ENCODE measurements around the gene NEGR1. TPM values are rescaled to one million over a fixed set of nuclear protein-coding genes. Genes with fewer than 3 reads are reported as not detected.

The NEGR1 gene
- total and polyA plus RNA-seq, 2 experiments from 2014 or later, result 0.57 to 0.94 TPM

DNA sequence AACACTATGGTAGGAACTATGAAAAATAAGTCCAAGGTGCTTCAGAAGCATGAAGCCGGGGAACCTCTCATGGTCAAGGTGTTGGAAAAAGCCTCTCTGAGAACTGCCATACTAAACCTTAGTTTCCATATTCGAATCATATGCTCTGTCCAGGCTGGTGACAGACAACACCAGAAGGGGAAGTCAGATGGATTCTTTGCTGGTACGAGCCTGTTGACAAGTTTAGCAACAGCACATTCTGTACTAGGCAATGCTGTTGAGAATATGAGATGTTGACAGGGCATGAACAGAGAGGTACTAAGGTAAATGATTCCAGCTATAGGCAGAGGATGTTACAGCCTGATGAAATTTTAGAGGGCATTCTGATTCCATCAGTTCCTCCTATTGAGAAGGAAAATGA is 740.2 kb downstream of the NEGR1 start:
- Histone ChIP-seq H3K36me3 (ENCODE audit: insufficient read depth) (no peaks in the 10 kb centered on the region), H3K79me2 (replicated peaks; ENCODE audit: insufficient read depth) (no peaks in the 10 kb centered on the region), H3K9me2 (ENCODE audit: insufficient read depth) (no peaks in the 10 kb centered on the region), H3K4me3 (no peak overlapping the region), H3K27ac (ENCODE audit: low read depth) (no peak overlapping the region), H3F3A (replicated peaks; ENCODE audit: low read depth) (no peaks in the 10 kb centered on the region), H3K4me2 (no peak overlapping the region), H2AFZ (no peak overlapping the region), H3K27me3 (ENCODE audit: insufficient read depth) (no peaks in the 10 kb centered on the region), H3K4me1 (ENCODE audit: insufficient read depth) (no peaks in the 10 kb centered on the region), H4K20me1 (replicated peaks; ENCODE audit: insufficient read depth) (no peaks in the 10 kb centered on the region)
- Mint-ChIP-seq H3K36me3 (ENCODE audit: low read depth) (no peaks in the 10 kb centered on the region), H3K4me1 (no peaks in the 10 kb centered on the region), H3K27ac (no peak overlapping the region), H3K9me3 (no peaks in the 10 kb centered on the region), H3K27me3 (ENCODE audit: insufficient read depth, low read depth, poor library complexity) (no peaks in the 10 kb centered on the region), H3K4me3 (no peak overlapping the region)
- no peak for DNase-seq (ENCODE audit: low spot score)
- ATAC-seq, result no peak
- no peak for TF ChIP-seq EZH2 (IDR thresholded peaks at IDR 0.05; ENCODE audit: low read depth, unreplicated experiment)
- TF ChIP-seq STAT1 (IDR thresholded peaks at IDR 0.05; ENCODE audit: unreplicated experiment), result no peak
- TF ChIP-seq, protein P1, sequence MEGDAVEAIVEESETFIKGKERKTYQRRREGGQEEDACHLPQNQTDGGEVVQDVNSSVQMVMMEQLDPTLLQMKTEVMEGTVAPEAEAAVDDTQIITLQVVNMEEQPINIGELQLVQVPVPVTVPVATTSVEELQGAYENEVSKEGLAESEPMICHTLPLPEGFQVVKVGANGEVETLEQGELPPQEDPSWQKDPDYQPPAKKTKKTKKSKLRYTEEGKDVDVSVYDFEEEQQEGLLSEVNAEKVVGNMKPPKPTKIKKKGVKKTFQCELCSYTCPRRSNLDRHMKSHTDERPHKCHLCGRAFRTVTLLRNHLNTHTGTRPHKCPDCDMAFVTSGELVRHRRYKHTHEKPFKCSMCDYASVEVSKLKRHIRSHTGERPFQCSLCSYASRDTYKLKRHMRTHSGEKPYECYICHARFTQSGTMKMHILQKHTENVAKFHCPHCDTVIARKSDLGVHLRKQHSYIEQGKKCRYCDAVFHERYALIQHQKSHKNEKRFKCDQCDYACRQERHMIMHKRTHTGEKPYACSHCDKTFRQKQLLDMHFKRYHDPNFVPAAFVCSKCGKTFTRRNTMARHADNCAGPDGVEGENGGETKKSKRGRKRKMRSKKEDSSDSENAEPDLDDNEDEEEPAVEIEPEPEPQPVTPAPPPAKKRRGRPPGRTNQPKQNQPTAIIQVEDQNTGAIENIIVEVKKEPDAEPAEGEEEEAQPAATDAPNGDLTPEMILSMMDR (conservative IDR thresholded peaks at IDR 0.05; ENCODE audit: low read depth in 2 of 2), result no peak
- TF ChIP-seq, protein P2, sequence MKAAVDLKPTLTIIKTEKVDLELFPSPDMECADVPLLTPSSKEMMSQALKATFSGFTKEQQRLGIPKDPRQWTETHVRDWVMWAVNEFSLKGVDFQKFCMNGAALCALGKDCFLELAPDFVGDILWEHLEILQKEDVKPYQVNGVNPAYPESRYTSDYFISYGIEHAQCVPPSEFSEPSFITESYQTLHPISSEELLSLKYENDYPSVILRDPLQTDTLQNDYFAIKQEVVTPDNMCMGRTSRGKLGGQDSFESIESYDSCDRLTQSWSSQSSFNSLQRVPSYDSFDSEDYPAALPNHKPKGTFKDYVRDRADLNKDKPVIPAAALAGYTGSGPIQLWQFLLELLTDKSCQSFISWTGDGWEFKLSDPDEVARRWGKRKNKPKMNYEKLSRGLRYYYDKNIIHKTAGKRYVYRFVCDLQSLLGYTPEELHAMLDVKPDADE (IDR thresholded peaks at IDR 0.05), result no peak
- TF ChIP-seq, protein P3, sequence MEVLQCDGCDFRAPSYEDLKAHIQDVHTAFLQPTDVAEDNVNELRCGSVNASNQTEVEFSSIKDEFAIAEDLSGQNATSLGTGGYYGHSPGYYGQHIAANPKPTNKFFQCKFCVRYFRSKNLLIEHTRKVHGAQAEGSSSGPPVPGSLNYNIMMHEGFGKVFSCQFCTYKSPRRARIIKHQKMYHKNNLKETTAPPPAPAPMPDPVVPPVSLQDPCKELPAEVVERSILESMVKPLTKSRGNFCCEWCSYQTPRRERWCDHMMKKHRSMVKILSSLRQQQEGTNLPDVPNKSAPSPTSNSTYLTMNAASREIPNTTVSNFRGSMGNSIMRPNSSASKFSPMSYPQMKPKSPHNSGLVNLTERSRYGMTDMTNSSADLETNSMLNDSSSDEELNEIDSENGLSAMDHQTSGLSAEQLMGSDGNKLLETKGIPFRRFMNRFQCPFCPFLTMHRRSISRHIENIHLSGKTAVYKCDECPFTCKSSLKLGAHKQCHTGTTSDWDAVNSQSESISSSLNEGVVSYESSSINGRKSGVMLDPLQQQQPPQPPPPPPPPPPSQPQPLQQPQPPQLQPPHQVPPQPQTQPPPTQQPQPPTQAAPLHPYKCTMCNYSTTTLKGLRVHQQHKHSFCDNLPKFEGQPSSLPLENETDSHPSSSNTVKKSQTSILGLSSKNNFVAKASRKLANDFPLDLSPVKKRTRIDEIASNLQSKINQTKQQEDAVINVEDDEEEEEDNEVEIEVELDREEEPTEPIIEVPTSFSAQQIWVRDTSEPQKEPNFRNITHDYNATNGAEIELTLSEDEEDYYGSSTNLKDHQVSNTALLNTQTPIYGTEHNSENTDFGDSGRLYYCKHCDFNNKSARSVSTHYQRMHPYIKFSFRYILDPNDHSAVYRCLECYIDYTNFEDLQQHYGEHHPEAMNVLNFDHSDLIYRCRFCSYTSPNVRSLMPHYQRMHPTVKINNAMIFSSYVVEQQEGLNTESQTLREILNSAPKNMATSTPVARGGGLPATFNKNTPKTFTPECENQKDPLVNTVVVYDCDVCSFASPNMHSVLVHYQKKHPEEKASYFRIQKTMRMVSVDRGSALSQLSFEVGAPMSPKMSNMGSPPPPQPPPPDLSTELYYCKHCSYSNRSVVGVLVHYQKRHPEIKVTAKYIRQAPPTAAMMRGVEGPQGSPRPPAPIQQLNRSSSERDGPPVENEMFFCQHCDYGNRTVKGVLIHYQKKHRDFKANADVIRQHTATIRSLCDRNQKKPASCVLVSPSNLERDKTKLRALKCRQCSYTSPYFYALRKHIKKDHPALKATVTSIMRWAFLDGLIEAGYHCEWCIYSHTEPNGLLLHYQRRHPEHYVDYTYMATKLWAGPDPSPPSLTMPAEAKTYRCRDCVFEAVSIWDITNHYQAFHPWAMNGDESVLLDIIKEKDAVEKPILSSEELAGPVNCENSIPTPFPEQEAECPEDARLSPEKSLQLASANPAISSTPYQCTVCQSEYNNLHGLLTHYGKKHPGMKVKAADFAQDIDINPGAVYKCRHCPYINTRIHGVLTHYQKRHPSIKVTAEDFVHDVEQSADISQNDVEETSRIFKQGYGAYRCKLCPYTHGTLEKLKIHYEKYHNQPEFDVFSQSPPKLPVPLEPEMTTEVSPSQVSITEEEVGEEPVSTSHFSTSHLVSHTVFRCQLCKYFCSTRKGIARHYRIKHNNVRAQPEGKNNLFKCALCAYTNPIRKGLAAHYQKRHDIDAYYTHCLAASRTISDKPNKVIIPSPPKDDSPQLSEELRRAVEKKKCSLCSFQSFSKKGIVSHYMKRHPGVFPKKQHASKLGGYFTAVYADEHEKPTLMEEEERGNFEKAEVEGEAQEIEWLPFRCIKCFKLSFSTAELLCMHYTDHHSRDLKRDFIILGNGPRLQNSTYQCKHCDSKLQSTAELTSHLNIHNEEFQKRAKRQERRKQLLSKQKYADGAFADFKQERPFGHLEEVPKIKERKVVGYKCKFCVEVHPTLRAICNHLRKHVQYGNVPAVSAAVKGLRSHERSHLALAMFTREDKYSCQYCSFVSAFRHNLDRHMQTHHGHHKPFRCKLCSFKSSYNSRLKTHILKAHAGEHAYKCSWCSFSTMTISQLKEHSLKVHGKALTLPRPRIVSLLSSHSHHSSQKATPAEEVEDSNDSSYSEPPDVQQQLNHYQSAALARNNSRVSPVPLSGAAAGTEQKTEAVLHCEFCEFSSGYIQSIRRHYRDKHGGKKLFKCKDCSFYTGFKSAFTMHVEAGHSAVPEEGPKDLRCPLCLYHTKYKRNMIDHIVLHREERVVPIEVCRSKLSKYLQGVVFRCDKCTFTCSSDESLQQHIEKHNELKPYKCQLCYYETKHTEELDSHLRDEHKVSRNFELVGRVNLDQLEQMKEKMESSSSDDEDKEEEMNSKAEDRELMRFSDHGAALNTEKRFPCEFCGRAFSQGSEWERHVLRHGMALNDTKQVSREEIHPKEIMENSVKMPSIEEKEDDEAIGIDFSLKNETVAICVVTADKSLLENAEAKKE (CRISPR knock-in tag; IDR thresholded peaks at IDR 0.05), result no peak
- TF ChIP-seq POLR2AphosphoS5 (IDR thresholded peaks at IDR 0.05; ENCODE audit: low read depth), result no peak
- no peak for TF ChIP-seq EZH2phosphoT487 (IDR thresholded peaks at IDR 0.05; ENCODE audit: unreplicated experiment)
- no peak for TF ChIP-seq JUNB (IDR thresholded peaks at IDR 0.05; ENCODE audit: unreplicated experiment)
- no peak for TF ChIP-seq CREB1 (CRISPR knock-in tag; IDR thresholded peaks at IDR 0.05; ENCODE audit: low read depth)
- no peak for TF ChIP-seq NANOG (IDR thresholded peaks at IDR 0.05; ENCODE audit: borderline replicate concordance)

Measured in GM23338 (cell line).